ENCODE results near the gene TRPM3.

DNA sequence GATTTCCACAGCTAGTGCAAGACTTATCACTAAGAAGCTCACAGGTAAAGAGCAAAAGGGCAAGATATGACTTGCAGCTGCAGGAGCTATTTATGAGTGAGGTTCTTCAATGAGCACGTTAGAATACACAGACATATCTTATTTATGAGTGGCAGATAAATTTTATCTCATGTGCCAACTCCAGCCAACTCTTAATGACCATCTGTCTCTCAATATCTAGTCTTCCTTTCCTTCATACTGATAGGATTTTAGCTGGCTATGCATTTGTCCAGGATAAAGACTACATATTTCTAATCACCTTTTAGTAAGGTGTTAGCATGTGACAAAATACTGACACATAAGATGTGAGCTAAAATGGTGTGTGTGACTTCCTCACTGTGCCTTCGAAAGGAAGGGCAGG, 304.5 kb downstream of the TRPM3 start:
- TF ChIP-seq, protein P1, sequence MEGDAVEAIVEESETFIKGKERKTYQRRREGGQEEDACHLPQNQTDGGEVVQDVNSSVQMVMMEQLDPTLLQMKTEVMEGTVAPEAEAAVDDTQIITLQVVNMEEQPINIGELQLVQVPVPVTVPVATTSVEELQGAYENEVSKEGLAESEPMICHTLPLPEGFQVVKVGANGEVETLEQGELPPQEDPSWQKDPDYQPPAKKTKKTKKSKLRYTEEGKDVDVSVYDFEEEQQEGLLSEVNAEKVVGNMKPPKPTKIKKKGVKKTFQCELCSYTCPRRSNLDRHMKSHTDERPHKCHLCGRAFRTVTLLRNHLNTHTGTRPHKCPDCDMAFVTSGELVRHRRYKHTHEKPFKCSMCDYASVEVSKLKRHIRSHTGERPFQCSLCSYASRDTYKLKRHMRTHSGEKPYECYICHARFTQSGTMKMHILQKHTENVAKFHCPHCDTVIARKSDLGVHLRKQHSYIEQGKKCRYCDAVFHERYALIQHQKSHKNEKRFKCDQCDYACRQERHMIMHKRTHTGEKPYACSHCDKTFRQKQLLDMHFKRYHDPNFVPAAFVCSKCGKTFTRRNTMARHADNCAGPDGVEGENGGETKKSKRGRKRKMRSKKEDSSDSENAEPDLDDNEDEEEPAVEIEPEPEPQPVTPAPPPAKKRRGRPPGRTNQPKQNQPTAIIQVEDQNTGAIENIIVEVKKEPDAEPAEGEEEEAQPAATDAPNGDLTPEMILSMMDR (IDR thresholded peaks at IDR 0.05; ENCODE audit: insufficient read depth, low read length): no peak
- TF ChIP-seq GABPA (IDR thresholded peaks at IDR 0.05; ENCODE audit: low read depth) (no peak), POLR2AphosphoS5 (IDR thresholded peaks at IDR 0.05; ENCODE audit: low read depth) (no peak)
- TF ChIP-seq, protein P2, sequence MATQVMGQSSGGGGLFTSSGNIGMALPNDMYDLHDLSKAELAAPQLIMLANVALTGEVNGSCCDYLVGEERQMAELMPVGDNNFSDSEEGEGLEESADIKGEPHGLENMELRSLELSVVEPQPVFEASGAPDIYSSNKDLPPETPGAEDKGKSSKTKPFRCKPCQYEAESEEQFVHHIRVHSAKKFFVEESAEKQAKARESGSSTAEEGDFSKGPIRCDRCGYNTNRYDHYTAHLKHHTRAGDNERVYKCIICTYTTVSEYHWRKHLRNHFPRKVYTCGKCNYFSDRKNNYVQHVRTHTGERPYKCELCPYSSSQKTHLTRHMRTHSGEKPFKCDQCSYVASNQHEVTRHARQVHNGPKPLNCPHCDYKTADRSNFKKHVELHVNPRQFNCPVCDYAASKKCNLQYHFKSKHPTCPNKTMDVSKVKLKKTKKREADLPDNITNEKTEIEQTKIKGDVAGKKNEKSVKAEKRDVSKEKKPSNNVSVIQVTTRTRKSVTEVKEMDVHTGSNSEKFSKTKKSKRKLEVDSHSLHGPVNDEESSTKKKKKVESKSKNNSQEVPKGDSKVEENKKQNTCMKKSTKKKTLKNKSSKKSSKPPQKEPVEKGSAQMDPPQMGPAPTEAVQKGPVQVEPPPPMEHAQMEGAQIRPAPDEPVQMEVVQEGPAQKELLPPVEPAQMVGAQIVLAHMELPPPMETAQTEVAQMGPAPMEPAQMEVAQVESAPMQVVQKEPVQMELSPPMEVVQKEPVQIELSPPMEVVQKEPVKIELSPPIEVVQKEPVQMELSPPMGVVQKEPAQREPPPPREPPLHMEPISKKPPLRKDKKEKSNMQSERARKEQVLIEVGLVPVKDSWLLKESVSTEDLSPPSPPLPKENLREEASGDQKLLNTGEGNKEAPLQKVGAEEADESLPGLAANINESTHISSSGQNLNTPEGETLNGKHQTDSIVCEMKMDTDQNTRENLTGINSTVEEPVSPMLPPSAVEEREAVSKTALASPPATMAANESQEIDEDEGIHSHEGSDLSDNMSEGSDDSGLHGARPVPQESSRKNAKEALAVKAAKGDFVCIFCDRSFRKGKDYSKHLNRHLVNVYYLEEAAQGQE (IDR thresholded peaks at IDR 0.05; ENCODE audit: insufficient replicate concordance, low read depth): no peak
